ENCODE measurements around the gene AIP.

Gene AIP

DNA sequence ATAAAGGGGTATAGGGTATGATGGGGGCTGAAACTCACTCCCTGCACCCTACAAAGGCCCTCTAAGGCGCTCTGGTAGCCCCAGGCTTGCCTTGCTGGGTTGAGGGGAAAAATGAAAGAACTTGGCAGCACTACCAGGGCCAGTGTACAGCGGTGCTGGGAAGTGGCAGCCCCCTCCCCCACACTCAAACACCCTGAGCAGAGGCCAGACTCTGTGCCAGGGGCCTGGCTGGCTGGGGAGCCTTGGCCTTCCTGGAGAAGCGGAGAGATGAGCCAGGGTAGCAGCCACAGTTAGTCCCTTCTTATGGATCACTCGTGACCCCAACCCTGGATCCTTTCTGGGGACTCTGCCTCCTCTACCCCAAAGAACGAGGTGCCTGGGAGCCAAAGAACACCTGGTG is 16.5 kb upstream of the AIP start:
- DNase-seq = no peak
- TF ChIP-seq CTCF (IDR thresholded peaks at IDR 0.05; ENCODE audit: low read depth, low read length, missing control alignments) = no peak
- H3K4me3 ChIP-seq (ENCODE audit: low read depth, low read length) = no peak overlapping the region
- H3K27me3 ChIP-seq (replicated peaks) = no peaks in the 10 kb centered on the region
- in situ Hi-C loops (cut with HindIII; ENCODE audit: low pct_ligation_motif_present, low sequenced_read_pairs) = no loop called here
- H3K27ac ChIP-seq = no peak overlapping the region
- no peaks in the 10 kb centered on the region for H3K36me3 ChIP-seq (replicated peaks)

GRCh38 chr11:67466962-67467771 is 15.7 kb upstream of the AIP start:
- no peaks in the 10 kb centered on the region for H3K27me3 ChIP-seq (replicated peaks)
- no peak overlapping the region for H3K4me3 ChIP-seq (ENCODE audit: low read depth, low read length)
- DNase-seq = no peak
- no peak overlapping the region for H3K27ac ChIP-seq
- no peaks in the 10 kb centered on the region for H3K36me3 ChIP-seq (replicated peaks)
- no peak for TF ChIP-seq CTCF (IDR thresholded peaks at IDR 0.05; ENCODE audit: low read depth, low read length, missing control alignments)
- in situ Hi-C loops (cut with HindIII; ENCODE audit: low pct_ligation_motif_present, low sequenced_read_pairs) = no loop called here

DNA sequence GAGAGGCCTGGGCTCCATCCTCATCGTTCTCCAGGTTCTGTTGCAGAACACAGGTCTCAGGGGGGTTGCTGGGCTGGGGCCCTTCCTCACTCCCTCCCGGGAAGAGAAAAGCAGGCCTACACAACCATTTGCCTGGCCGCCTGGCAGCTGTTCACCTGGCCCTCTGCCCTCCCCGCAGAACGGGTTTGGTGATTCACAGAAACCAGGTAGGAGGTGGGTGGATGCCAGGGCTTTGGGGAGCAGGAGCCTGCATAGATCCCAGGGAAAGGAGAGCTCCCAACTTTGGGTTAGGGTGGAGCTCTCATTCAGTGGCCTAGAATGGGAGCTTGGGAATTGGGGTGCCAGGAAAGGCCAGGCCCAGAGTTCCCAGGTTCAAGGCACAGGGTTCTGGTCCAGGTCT is 14.8 kb upstream of the AIP start:
- H3K27me3 ChIP-seq (replicated peaks) = no peaks in the 10 kb centered on the region
- H3K36me3 ChIP-seq (replicated peaks) = no peaks in the 10 kb centered on the region
- peak overlapping the region; percentile 73 for H3K4me3 ChIP-seq (ENCODE audit: low read depth, low read length)
- in situ Hi-C loops (cut with HindIII; ENCODE audit: low pct_ligation_motif_present, low sequenced_read_pairs) = no loop called here
- TF ChIP-seq CTCF (IDR thresholded peaks at IDR 0.05; ENCODE audit: low read depth, low read length, missing control alignments) = no peak
- no peak overlapping the region for H3K27ac ChIP-seq
- DNase-seq = no peak

- no peaks in the 10 kb centered on the region for H3K36me3 ChIP-seq (replicated peaks)
- H3K27me3 ChIP-seq (replicated peaks) = no peaks in the 10 kb centered on the region
- in situ Hi-C loops (cut with HindIII; ENCODE audit: low pct_ligation_motif_present, low sequenced_read_pairs) = no loop called here
- peak overlapping the region; percentile 73 for H3K4me3 ChIP-seq (ENCODE audit: low read depth, low read length)
- TF ChIP-seq CTCF (IDR thresholded peaks at IDR 0.05; ENCODE audit: low read depth, low read length, missing control alignments) = no peak
- no peak for DNase-seq
- H3K27ac ChIP-seq = no peak overlapping the region
These were observed 14.4 kb upstream of the AIP start for GRCh38 chr11:67468456-67468758.

DNA sequence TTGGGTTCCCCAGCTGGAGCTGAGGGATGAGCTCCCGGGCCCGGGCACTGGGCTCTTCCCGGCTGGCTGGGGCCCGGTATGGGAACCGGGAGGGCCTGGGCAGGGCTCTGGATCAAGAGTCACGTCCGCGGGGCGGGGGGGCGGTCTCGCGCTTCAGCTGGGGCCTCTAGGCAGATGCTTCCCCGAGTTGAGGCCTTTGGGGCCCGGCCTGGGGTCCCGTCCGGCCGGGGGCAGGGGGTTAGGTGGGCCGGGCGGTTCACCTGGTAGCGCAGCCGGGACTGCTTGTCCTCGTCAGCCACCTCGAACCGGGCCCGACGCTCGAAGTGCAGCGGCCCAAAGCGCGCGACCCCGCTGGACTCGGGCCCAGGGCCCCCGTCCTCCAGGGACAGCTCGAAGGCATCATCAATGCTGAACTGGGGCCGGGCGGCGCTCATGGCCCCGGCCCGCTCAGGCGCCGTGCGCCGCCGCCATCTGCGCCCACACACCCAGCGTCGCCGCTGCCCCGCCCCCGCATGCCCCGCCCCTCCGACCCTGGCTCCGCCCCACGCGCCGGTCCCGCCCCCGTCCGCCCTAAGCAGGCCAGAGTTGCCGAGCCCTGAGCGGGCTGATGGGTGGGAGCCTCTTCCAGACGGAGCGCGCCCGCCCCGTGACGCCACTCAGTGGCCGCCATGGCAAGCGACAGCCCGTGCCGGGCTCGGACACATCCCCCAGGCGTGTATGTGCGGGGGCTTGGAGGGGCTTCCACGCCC is 13.9 kb upstream of the AIP start, which contains the start of gene TMEM134:
Gene TMEM134 (minus strand): TSS at position 493 of the 749 bp plus-strand sequence. CDS start 59 bp downstream, at position 434.
- peak; percentile 82 for DNase-seq
- Histone ChIP-seq H3K27ac (peak within 1 kb of the TSS; percentile 72), H3K27me3 (replicated peaks) (no peaks in the 10 kb centered on the region), H3K4me3 (ENCODE audit: low read depth, low read length) (peak within 1 kb of the TSS; percentile 73), H3K36me3 (replicated peaks) (no peaks in the 10 kb centered on the region)
- in situ Hi-C loops (cut with HindIII; ENCODE audit: low pct_ligation_motif_present, low sequenced_read_pairs) = no loop called here
- TF ChIP-seq CTCF (IDR thresholded peaks at IDR 0.05; ENCODE audit: low read depth, low read length, missing control alignments) = peak; percentile 52
